GM21737 (cell line): ENCODE measurements around the gene CDKN2B-AS1.

ENCODE experiments used
- ATAC-seq: cut with Tn5 transposase; IDR thresholded peaks from one replicate; pipeline ENCODE4 v1.9.1; 2021; ENCODE audit warnings: mild to moderate bottlenecking, moderate library complexity; ENCODE audit not compliant: unreplicated experiment

CDKN2B-AS1 gene

DNA sequence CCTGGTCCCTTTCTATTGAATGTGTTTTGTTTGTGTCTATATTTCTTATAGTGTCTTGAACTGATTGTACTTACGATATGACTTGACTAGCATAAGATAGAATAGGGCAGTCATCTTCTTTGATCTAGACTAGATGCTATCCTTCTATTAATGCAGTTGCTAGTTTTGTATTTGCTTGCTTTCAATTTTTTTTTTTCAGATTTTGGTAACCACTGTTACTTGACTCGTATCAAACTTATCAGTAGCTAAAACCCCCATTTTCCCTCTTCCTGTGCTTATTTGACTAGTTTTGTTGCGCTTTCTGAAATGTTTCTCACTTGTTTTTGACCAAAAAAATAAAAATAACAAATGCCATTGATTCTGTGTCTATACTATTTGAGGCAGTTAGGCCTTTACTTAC, 83.5 kb downstream of the CDKN2B-AS1 start:
- no peak for ATAC-seq

- ATAC-seq, result peak; percentile 73
These were observed 85.3 kb downstream of the CDKN2B-AS1 start for GRCh38 chr9:22079873-22080341.

DNA sequence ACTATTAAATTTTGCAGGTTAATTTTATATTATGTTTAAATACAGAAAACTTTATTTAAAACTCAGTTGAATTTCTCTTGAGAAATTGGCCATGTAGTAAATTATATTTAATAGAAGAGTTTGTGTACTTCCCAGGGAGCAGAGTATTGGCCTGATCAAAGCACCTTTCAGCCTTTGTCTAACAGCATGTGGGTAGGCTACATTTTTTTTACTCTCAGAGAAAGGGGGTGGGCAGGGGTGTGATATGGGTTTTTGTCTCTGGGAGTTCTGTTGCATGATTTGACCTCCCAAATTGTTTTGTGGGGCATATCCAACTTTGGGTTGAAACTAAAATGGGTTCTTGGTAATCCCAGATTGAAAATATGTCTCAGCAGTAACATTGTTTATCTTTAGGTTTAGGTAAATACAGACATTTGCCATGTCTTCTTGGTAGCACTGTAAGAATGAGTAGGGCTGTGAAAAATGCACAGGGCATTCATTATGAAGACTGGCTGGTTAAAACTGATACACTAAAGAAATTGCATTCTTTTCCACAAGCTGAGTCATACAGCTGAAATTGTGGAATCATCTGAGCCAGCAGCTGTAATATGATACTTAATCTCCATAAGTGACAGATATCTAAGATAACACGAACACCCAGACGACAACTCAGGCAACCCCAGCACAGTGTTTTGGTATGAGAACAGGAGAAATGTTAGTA, 89.9 kb downstream of the CDKN2B-AS1 start:
- no peak for ATAC-seq

- ATAC-seq, result no peak
These were observed 93.6 kb downstream of the CDKN2B-AS1 start for GRCh38 chr9:22088053-22088716.

DNA sequence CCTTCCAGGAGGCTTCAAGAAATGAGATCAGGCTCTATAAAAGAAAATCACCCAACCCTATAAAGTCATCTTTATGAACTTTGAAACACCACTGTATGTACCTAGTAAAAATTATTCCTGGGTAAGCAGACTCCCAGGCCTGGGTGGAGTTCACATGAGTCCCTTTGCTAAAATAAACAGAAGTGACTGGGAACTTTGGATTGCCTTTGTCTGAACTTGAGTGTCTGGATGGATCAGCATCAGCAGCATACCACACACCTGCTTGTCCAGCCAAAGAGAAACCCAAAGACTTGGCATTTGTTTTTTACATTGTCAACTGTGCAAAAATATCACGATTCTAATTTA, 94.1 kb downstream of the CDKN2B-AS1 start:
- no peak for ATAC-seq

DNA sequence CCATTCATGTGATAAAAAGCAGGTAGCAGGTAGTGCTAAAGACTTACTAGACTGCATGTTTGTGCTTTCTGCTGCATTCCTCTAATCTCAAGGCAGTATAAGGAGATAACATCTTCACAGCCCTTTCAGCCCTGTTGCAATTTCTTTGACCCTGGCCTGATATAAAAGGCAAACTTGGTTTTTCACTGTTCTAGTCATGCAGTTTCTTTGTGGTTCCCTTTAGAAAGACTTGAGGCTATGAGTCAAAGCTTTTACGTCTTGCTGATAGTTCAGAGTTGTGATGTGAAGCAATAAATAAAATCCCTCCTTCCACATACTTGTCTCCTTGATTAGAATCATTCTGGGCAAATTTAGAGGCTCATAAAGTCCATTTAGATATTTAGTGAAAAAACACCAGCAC, 103.1 kb downstream of the CDKN2B-AS1 start:
- ATAC-seq, result no peak

GRCh38 chr9:22098643-22099332, 104.2 kb downstream of the CDKN2B-AS1 start:
- ATAC-seq, result no peak

DNA sequence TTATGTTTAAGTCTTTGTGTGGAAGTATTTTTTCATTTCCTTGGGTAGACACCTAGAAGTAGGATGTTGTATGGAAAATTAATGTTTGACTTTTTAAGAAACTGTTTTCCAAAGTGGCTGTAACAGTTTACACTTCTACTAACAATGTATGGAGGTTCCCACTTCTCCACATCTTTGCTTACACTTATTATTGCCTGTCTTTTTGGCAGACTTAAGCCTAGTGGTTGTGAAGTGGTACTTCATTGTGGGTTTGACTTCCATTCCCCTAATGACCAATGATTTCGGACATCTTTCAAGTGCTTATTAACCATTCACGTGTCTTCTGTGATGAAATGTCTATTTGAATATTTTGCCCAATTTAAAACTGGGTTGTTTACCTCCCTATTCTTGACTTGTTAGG, 106.0 kb downstream of the CDKN2B-AS1 start:
- no peak for ATAC-seq

DNA sequence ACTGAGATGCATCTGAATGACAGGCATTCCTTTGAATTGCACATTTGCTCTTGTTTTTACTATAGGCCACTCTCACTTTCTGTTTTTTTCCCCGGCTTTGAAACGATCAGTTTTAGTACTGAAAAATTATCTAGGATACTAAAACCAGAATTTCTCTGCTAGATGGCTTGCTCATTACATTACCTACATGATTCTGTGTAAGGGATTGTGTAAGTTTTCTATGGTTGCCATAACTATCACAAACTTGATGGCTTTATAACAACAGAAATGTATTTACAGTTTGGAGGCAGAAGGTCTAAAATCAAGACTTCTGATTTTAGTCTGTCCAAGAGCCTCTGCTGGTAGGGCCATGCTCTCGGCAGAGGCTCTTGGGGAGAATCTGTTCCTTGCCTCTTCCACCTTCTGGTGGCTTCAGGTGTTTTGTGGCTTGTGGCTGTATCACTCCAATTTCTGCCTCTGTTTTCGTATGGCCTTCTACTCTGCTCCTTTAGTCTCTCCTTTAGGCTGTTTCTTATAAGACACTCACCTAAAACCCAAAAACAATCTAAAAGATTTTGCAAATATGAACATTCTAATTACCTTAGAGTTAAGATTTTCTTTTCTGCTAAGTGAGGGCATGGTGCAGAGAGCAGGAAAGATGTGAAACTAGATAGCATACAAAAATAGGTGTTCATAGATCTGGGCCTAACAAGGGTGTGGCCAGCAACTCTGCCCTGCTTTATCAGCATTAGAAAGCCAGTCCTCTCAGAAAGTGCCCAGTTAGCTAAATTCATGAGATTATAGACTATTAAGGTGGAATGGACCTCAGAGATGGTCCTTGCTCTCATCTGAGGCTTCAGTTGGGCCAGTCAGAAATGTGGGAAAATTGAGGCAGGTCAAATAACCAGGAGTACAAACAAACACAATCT, 107.8 kb downstream of the CDKN2B-AS1 start:
- ATAC-seq, result no peak

GRCh38 chr9:22103685-22104575, 109.3 kb downstream of the CDKN2B-AS1 start:
- ATAC-seq, result no peak

DNA sequence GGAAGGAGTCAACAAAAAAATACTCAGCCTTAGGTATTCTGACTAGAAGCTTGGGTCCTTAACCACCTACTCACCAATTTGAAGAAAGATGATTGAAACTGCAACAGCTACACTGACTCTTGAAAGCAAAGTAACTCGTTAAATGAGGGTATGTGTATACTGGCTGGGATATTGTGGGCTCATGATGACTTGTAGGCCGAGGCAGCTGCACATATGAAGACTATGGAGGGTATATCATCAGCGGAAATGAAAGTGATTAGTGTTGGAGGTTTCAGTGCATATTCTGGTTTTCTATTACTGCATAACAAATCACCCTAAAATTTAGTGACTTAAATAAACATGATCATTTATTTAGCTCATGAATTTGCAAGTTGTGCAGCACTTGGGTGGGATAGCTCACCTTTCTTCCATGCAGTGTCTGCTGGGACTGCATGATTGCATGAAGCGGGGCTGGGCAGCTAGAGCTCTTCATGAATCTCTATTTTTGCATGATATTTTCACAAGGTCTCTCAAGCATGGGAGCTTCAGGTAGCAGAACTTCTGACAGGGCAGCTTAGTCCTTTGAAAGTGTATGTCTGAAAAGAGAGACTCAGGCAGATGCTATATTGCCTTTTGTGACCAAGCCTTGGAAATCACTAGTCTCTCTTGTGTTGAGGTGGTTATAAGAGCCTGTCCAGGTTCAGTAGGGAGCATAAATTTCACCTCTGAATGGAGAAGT, 110.6 kb downstream of the CDKN2B-AS1 start:
- ATAC-seq, result peak; percentile 97

DNA sequence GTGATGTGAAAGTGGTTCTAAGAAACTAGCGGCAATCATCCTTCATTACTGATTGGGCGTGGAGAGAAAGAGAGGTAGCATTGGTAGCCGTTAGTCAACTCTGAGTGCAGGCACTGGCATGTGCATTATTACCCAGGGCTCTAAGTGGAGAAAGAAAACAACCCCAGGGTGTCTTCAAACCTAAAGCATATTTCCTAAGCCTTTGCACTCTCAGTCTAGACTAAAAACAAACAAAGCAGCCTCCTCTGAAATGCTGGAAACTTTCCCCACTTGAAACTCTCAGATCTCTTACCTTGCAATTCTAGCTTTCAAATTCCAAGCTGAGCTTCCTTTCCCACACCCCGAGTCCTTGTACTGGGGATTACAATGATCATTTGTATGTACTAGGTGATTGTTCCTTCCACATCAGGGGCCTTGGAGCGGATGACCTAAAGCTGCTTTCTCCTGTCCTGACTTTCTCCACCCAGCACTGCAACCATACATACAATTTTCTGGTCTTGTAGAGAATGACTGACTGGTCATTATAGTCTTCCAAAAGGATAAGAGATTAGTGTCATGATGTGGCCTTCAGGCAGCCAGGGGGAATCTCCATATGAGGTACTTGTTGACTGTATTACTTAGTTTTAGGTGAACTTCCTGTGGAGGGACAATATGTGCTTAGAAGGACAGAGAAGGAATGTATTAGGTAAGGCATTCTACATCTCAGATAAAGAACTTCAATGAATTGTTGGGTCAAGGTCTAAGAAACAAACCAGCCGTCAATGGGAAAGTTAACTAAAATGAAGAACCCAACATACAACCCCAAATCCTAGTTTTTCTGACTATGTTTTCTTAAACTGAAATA, 112.8 kb downstream of the CDKN2B-AS1 start:
- no peak for ATAC-seq

DNA sequence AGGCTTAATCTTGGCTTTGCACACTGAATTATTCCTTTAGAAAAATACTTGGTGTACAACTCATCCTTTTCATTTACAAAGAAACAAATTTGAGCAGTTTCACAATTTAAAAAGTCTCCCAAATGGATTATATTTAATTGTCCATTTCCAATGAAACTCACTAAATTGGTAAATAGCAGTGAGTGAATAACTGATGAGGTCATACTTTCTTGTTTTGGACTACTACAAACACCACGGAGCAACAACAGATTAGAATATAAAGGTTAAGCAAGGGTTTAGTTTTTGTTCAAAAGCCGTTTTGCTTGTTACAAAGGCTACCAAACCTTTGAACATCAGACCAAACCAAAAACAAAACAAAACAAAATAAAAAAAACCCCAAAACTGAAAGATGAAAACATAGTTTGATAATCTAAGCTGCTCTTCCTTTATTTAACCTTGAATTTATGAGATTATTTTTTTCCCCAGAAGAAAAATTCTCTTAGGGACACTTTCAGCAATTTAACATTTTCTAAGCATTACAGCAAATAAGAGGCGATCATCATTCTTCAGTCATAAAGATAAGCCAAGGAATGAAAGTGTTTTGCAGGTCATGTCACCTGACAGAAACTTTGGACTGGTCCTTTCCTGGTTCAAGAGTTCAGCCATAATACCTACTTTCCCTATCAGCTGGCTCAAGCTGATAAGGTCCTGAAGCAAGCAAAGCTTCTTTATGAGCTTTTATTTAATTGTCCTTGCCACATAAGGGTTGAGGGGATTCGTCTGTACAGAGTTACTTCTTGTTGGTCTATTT, 114.2 kb downstream of the CDKN2B-AS1 start:
- no peak for ATAC-seq

GRCh38 chr9:22111176-22111953, 116.8 kb downstream of the CDKN2B-AS1 start:
- no peak for ATAC-seq

DNA sequence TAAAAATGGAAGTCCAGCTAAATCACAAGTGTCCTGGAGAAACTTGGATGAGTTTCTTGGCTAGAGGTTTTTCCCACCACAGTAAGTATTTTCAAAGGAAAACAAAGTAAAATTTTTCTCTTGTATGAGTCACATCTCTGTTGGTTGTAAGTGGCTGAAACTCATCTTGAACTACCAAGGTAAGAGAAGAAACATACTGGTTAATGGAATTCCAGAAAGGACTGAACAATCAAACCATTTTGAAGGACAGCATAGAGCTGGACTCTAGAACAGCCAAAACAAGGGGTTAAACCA, 117.3 kb downstream of the CDKN2B-AS1 start:
- no peak for ATAC-seq

GRCh38 chr9:22112870-22113821, 118.6 kb downstream of the CDKN2B-AS1 start:
- ATAC-seq, result no peak
